ENCODE results near the gene APC.

APC gene

DNA sequence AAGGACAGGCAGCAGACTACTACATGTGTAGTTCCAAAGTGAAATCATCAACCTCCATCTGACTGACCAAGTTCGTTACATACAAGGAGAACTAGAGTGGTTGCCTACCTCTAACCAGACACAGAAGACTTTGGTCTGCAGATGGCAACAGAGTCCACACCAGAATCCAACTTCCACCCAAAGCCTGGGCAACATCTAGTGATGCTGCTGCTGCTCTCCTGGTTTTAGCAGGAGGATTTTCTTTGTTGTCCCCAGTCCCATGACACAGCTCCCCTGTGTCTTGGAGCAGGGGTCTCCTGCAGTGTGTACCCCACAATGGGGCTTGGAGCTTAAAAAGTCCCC, 46.4 kb upstream of the APC start:
- Histone ChIP-seq H3K9me2 (replicated peaks; ENCODE audit: insufficient read depth, low read length) (no peaks in the 10 kb centered on the region), H3K36me3 (replicated peaks; ENCODE audit: insufficient read depth, low read length) (no peaks in the 10 kb centered on the region), H4K20me1 (ENCODE audit: insufficient read depth, low read length) (no peaks in the 10 kb centered on the region), H3K9me3 (replicated peaks; ENCODE audit: insufficient read depth, low read length) (no peaks in the 10 kb centered on the region), H3K27ac (ENCODE audit: low read length) (no peak overlapping the region), H3K79me2 (ENCODE audit: low read length) (no peaks in the 10 kb centered on the region), H3K4me2 (ENCODE audit: low read depth, low read length) (no peak overlapping the region), H3K9ac (ENCODE audit: low read length) (no peak overlapping the region), H3K4me3 (ENCODE audit: low read length) (no peak overlapping the region), H3K27me3 (replicated peaks; ENCODE audit: insufficient read depth, low read length) (no peaks in the 10 kb centered on the region), H2AFZ (ENCODE audit: low read length) (no peak overlapping the region), H3F3A (ENCODE audit: insufficient read depth, low read length) (peaks cover 8% of the 10 kb centered on the region), H3K4me1 (ENCODE audit: low read length) (peaks cover 22% of the 10 kb centered on the region)
- DNase-seq: no peak
- no peak for TF ChIP-seq EZH2 (optimal IDR thresholded peaks at IDR 0.05; ENCODE audit: low read depth, low read length)

DNA sequence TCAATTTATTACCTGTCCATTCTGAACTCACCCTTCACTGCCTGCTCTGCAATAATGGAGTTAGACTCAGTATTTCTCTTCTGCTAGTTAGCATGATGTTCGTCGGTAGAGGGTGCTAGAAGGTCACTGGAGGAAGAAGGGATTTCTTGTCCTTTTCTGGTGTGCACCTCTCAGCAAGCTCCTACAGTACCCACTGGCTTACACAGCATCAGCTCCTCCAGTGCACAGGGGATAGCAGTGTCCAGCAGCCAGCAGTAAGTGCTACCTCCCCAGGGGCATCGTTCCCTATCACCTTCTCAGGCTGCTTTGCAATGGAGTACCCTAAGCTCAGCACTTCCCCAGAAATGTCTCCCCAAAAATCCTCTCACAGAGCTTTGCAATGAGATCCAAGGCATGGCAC, 45.9 kb upstream of the APC start:
- peak; percentile 70 for DNase-seq
- H3K27ac ChIP-seq (ENCODE audit: low read length): peak overlapping the region; percentile 34; the same call in 1 of the 2 replicates
- peak overlapping the region; percentile 59 for H3K4me2 ChIP-seq (ENCODE audit: low read depth, low read length)
- no peaks in the 10 kb centered on the region for H3K79me2 ChIP-seq (ENCODE audit: low read length)
- peaks cover 8% of the 10 kb centered on the region for H3F3A ChIP-seq (ENCODE audit: insufficient read depth, low read length)
- H3K9me2 ChIP-seq (replicated peaks; ENCODE audit: insufficient read depth, low read length): no peaks in the 10 kb centered on the region
- H3K4me1 ChIP-seq (ENCODE audit: low read length): peaks cover 22% of the 10 kb centered on the region
- H3K27me3 ChIP-seq (replicated peaks; ENCODE audit: insufficient read depth, low read length): no peaks in the 10 kb centered on the region
- H3K4me3 ChIP-seq (ENCODE audit: low read length): peak overlapping the region; percentile 16; the same call in 1 of the 2 replicates
- no peaks in the 10 kb centered on the region for H3K36me3 ChIP-seq (replicated peaks; ENCODE audit: insufficient read depth, low read length)
- no peak for TF ChIP-seq EZH2 (optimal IDR thresholded peaks at IDR 0.05; ENCODE audit: low read depth, low read length)
- TF ChIP-seq, protein P1, sequence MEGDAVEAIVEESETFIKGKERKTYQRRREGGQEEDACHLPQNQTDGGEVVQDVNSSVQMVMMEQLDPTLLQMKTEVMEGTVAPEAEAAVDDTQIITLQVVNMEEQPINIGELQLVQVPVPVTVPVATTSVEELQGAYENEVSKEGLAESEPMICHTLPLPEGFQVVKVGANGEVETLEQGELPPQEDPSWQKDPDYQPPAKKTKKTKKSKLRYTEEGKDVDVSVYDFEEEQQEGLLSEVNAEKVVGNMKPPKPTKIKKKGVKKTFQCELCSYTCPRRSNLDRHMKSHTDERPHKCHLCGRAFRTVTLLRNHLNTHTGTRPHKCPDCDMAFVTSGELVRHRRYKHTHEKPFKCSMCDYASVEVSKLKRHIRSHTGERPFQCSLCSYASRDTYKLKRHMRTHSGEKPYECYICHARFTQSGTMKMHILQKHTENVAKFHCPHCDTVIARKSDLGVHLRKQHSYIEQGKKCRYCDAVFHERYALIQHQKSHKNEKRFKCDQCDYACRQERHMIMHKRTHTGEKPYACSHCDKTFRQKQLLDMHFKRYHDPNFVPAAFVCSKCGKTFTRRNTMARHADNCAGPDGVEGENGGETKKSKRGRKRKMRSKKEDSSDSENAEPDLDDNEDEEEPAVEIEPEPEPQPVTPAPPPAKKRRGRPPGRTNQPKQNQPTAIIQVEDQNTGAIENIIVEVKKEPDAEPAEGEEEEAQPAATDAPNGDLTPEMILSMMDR (IDR thresholded peaks at IDR 0.05; ENCODE audit: low read length): peak; percentile 77
- no peaks in the 10 kb centered on the region for H4K20me1 ChIP-seq (ENCODE audit: insufficient read depth, low read length)
- H2AFZ ChIP-seq (ENCODE audit: low read length): peak overlapping the region; percentile 52
- no peak overlapping the region for H3K9ac ChIP-seq (ENCODE audit: low read length)
- H3K9me3 ChIP-seq (replicated peaks; ENCODE audit: insufficient read depth, low read length): no peaks in the 10 kb centered on the region

DNA sequence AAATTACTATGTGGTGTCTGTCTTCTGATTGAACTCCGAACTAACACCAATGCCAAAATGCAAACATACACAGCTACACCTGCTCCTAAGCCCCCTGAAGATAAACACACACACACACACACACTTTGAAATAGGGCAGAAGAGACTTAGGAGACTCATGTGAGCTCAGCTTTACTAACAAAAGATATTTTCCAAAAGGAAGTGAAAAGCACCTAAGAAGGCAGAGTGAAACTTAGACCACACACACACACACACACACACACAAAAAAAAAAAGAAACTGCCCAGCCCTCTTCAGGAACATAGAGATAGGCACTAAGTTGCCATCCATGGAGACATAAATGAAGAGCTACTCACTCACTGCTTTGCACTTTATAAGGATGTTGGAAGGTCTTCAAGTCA, 45.2 kb upstream of the APC start:
- no peaks in the 10 kb centered on the region for H3K36me3 ChIP-seq (replicated peaks; ENCODE audit: insufficient read depth, low read length)
- H3K4me2 ChIP-seq (ENCODE audit: low read depth, low read length): peak overlapping the region; percentile 59
- H2AFZ ChIP-seq (ENCODE audit: low read length): peak overlapping the region; percentile 52
- no peaks in the 10 kb centered on the region for H3K79me2 ChIP-seq (ENCODE audit: low read length)
- DNase-seq: peak; percentile 75
- no peaks in the 10 kb centered on the region for H3K9me3 ChIP-seq (replicated peaks; ENCODE audit: insufficient read depth, low read length)
- no peaks in the 10 kb centered on the region for H4K20me1 ChIP-seq (ENCODE audit: insufficient read depth, low read length)
- H3K9me2 ChIP-seq (replicated peaks; ENCODE audit: insufficient read depth, low read length): no peaks in the 10 kb centered on the region
- H3K9ac ChIP-seq (ENCODE audit: low read length): no peak overlapping the region
- H3K27ac ChIP-seq (ENCODE audit: low read length): peak overlapping the region; percentile 34; the same call in 1 of the 2 replicates
- H3K4me1 ChIP-seq (ENCODE audit: low read length): peaks cover 22% of the 10 kb centered on the region
- peaks cover 8% of the 10 kb centered on the region for H3F3A ChIP-seq (ENCODE audit: insufficient read depth, low read length)
- no peak for TF ChIP-seq EZH2phosphoT487 (IDR thresholded peaks at IDR 0.05; ENCODE audit: low read length)
- TF ChIP-seq EZH2 (optimal IDR thresholded peaks at IDR 0.05; ENCODE audit: low read depth, low read length): no peak
- TF ChIP-seq, protein P1 (IDR thresholded peaks at IDR 0.05; ENCODE audit: low read length): no peak
- H3K4me3 ChIP-seq (ENCODE audit: low read length): peak overlapping the region; percentile 16; the same call in 1 of the 2 replicates
- H3K27me3 ChIP-seq (replicated peaks; ENCODE audit: insufficient read depth, low read length): no peaks in the 10 kb centered on the region

DNA sequence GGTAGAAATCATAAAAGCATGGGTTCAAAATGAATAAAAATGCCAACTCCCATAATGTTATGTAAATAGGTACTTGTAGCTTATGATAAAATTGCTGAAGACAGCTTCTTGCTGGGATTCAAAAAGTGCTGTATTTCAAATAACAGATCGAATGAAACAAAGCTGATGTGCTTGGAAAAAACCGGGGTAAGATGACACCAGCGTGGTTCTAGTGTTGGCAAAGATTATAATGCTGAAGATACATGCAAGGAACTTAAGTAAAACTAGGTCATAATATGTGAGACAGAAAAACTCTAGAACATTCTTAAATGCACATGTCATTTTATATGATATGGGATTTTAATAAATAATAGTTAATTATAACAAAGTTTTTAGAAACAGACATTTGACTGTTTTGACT, 44.4 kb upstream of the APC start:
- Histone ChIP-seq H3K36me3 (replicated peaks; ENCODE audit: insufficient read depth, low read length) (no peaks in the 10 kb centered on the region), H3K9me3 (replicated peaks; ENCODE audit: insufficient read depth, low read length) (no peaks in the 10 kb centered on the region), H3K4me2 (ENCODE audit: low read depth, low read length) (no peak overlapping the region), H3K79me2 (ENCODE audit: low read length) (no peaks in the 10 kb centered on the region), H3K27ac (ENCODE audit: low read length) (no peak overlapping the region), H4K20me1 (ENCODE audit: insufficient read depth, low read length) (no peaks in the 10 kb centered on the region), H3K27me3 (replicated peaks; ENCODE audit: insufficient read depth, low read length) (no peaks in the 10 kb centered on the region), H3K9ac (ENCODE audit: low read length) (no peak overlapping the region), H3K4me3 (ENCODE audit: low read length) (no peak overlapping the region), H3K4me1 (ENCODE audit: low read length) (peaks cover 22% of the 10 kb centered on the region), H2AFZ (ENCODE audit: low read length) (no peak overlapping the region), H3K9me2 (replicated peaks; ENCODE audit: insufficient read depth, low read length) (no peaks in the 10 kb centered on the region), H3F3A (ENCODE audit: insufficient read depth, low read length) (peaks cover 8% of the 10 kb centered on the region)
- DNase-seq: no peak
- TF ChIP-seq, protein P1 (IDR thresholded peaks at IDR 0.05; ENCODE audit: low read length): no peak
- TF ChIP-seq EZH2phosphoT487 (IDR thresholded peaks at IDR 0.05; ENCODE audit: low read length) (no peak), EZH2 (optimal IDR thresholded peaks at IDR 0.05; ENCODE audit: low read depth, low read length) (no peak)
